HG03521 (cell line): ENCODE results near the gene GFPT2.

Experiments
- ATAC-seq: cut with Tn5 transposase; IDR thresholded peaks from one replicate; pipeline ENCODE4 v1.9.1; 2021; ENCODE audit warnings: mild to moderate bottlenecking, moderate library complexity; ENCODE audit not compliant: unreplicated experiment

The GFPT2 gene

GRCh38 chr5:180379355-180380070 is 26.4 kb upstream of the GFPT2 start:
- ATAC-seq = no peak

DNA sequence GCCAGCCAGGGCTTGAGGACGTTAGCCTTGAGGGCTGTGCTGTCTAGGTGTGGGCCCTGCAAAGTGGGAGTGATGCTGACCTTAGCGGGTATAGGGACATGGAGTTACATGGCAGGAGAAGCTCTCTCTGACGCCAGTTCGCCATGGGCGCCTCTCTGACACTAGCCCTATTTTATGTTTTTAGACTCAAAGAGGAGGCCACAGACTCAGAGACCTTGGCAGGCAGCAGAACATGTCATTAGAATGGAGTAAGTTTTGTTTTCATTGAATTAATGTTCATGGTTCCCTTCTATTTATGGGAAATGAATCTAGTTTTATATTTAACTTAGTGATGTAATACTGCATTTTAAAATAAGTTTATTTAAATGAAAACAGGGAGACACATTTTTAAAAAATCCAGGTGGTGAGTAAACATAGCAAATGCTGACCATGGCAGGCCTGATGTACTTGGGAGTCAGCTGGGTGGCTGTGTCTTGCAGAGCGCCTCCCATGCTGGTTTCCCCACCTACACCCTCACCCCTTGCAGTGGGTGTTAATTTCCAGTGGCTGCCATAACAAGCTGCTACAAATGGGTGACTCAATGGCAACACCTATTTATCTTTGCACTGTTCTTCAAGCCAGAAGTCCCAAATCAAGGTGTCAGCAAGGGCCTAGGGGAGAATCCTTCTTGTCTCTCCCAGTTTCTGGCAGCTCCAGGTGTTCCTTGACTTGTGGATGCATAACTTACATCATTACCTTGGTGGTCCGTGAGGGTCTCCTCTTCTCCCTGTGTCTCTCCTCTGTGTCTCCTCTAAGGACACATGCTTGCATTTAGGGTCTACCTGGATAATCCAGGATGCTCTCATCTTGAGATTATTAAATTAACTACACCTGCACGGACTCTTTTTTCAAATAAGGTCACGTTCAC is 25.6 kb upstream of the GFPT2 start:
- no peak for ATAC-seq

- ATAC-seq = no peak
Measured at GRCh38 chr5:180377556-180378197, 24.5 kb upstream of the GFPT2 start.

- ATAC-seq = no peak
Measured at GRCh38 chr5:180376511-180376910, 23.4 kb upstream of the GFPT2 start.

- no peak for ATAC-seq
Measured at GRCh38 chr5:180375955-180376354, 22.8 kb upstream of the GFPT2 start.

DNA sequence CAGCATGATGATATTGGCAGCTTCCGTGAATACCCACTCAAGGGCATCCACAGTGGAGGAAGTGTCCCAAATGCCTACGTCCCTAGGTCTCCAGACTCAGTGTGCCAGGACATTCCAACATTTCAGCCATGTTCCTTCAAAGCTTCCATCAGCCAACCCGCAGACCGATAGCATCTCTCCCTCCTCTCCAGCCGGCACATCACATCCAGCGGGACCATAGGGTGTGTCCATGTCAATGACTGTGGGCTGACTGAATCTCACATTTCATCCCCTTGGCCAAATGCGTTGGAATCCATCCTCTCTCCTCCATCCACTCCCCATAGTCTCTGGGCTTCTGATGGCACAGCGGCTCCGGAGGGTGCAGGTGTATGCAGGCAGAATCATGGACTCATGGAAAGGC is 22.2 kb upstream of the GFPT2 start:
- no peak for ATAC-seq

GRCh38 chr5:180373870-180374269 is 20.7 kb upstream of the GFPT2 start:
- no peak for ATAC-seq

DNA sequence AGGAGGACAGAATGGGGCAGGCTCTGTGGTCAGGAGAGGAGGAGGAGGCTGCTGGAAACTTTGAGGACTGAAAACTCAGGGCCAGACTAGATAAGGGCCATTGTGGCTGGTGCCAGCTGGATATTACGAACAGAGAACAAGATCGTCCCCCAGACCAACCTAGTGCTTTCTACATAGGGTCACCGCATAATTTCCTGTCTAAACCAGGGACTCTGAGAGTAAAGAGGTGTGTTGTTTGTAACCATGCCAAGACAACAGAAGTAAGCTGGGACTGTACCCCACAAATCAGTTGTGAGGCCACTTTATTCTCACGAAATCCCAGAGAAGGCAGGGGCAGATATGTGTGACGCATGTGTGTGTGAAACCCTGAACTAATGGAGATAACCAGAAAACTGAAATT is 20.3 kb upstream of the GFPT2 start:
- ATAC-seq = no peak

DNA sequence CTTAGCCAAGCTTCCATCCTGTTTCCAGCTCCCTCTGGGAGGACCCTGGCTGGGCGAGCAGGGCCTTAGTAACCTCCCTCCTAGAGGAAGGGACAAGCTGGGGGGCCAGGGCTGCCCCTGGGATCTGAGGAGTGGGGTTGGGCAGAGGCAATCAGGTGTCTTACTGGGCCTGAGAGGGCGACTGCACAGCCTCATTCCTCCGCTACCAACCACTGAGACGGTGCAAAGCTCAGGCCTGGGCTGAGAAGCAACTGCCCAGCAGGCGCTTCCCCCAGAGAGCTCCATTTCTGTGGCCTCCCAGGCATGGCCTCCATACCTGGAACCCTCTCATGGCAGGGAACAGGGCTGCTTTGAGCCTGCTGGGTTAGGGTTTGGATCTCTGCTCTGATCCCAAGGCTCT is 18.8 kb upstream of the GFPT2 start:
- no peak for ATAC-seq

DNA sequence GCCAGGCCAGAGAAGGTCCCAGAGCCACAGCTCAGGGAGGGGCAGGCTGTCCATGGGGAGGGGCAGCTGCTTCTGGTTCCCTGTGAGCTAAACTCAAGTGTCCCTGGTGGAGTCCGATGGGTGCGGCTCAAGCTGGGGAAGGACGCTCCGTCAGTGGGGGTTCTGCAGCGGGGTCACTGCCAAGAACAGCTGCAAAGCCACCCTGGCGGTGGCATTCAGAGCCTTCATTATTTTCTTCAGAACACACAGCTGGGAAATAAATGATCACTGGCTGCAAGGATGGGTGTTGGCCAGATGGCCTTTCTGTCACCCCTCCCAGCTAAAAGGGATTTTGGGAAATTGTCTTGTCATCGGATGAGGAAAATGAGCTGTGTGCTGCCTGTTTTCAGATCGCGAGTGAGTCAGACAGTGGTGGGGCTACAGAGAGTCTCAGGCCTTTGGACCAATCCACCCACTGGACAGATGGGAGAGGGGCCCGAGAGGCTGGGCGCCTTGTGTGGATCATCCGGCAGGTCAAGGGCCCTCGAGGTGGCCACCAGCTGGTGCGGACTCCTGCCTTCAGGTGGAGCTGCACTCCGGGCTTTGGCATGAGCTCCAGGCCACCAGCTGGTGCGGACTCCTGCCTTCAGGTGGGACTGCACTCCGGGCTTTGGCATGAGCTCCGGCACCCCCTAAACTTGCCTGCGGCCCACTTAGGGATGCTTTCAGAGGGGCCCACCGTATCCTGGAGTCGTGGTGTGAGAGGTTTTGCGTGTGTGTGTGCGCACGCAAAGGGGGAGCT is 17.9 kb upstream of the GFPT2 start:
- no peak for ATAC-seq

GRCh38 chr5:180367991-180368390 is 14.9 kb upstream of the GFPT2 start:
- no peak for ATAC-seq

GRCh38 chr5:180367300-180367699 is 14.2 kb upstream of the GFPT2 start:
- ATAC-seq = no peak

GRCh38 chr5:180366326-180366725 is 13.2 kb upstream of the GFPT2 start:
- ATAC-seq = no peak

DNA sequence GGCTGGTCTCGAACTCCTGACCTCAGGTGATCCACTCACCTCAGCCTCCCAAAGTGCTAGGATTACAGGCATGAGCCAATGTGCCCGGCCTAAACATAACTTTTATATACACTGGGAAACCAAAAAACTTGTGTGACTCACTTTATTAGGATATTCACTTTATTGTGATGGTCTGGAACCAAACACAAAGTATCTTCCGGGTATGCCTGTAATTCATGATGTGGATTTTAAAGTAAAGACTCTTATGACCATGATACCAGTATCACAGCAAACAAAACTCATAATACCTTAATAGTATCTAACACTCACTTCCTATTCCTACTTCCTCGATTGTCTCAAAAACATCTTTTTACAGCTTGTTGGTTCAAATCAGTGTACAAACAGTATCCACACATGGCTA is 12.7 kb upstream of the GFPT2 start:
- no peak for ATAC-seq

- ATAC-seq = no peak
Measured at GRCh38 chr5:180364306-180364856, 11.2 kb upstream of the GFPT2 start.

DNA sequence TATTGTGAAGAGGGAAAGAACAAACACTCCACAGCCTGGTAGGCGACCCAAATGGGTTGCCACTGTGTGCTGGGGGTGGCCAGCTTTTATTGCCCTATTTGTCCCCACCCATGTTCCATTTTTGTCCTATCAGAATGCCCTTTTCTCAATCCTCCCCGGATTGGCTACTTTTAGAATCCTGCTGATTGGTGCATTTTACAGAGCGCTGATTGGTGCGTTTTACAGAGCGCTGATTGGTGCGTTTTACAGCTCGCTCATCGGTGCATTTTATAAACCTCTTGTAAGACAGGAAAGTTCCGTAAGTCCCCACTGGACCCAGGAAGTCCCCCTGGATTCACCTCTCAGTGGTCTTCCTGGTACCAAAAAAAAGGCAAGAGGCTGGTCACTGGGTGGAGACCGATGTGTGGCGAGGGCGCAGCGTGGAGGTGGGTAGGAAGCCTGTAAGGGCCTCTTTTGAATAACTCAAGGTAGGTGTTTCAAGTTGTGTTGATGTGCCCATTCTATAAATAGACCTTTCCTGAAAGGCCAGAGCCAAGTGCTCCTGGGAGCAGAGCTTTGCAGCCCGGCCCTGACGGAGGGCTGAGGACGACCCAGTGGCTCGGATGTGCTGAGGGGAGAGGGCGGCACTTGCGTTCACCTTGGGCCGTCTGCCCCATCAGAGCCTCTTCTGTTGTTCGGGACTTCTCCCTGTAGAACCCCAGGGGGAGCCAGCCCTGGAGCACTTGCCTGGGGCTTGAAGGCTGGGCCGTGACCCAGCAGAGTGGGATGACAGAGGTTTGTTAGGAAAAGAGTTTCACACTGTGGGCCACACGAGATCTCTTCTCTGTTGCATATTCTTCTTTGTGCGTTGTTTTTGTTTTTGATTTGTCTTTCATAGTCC is 7.2 kb upstream of the GFPT2 start:
- ATAC-seq = no peak

DNA sequence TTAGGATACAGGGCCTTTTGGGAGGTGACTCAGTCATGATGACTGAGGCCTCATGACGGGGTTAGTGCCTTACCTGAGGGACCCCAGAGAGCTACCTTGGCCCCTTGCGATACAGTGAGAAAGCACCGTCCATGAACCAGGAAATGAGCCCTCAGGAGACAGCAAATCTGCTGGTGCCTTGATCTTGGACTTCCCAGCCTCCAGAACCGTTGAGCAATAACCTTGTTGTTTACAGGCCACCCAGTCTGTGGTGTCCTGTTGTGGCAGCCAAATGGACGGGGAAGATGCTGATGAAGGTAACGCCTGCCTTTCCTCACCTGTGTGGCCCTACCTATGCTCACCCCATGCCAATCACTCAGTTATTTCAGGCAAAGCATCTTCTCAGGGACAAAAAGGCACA is 5.6 kb upstream of the GFPT2 start:
- no peak for ATAC-seq

- no peak for ATAC-seq
Measured at GRCh38 chr5:180358179-180358578, 5.0 kb upstream of the GFPT2 start.

GRCh38 chr5:180354966-180355365 is 1.8 kb upstream of the GFPT2 start:
- no peak for ATAC-seq

GRCh38 chr5:180353980-180354452 is 880 bp upstream of the GFPT2 start:
- ATAC-seq = no peak
